Cardiac fibroblast (primary cell): ENCODE measurements around the gene PDGFRB.

Experiments
- DNase-seq, 2 donors: peaks; one replicate each; pipeline versions ENCODE4 v3.0.0 to v3.0.0-alpha.2; 2010; ENCODE audit warnings: low read depth in 2 of 2
- H3K4me3 ChIP-seq, 2 donors: replicated peaks in 1 of 2; 1 replicate in 1 of 2; 2 replicates in 1 of 2; pipeline ENCODE4 v1.5.1; 2011; ENCODE audit warnings: low read depth in 2 of 2, low read length in 2 of 2, mild to moderate bottlenecking in 2 of 2, moderate library complexity in 1 of 2
- TF ChIP-seq, protein P1 (sequence below): IDR thresholded peaks from one replicate; pipeline ENCODE4 v1.5.1; 2011; ENCODE audit warnings: low read depth, mild to moderate bottlenecking, low read length, inconsistent platforms

Gene PDGFRB

DNA sequence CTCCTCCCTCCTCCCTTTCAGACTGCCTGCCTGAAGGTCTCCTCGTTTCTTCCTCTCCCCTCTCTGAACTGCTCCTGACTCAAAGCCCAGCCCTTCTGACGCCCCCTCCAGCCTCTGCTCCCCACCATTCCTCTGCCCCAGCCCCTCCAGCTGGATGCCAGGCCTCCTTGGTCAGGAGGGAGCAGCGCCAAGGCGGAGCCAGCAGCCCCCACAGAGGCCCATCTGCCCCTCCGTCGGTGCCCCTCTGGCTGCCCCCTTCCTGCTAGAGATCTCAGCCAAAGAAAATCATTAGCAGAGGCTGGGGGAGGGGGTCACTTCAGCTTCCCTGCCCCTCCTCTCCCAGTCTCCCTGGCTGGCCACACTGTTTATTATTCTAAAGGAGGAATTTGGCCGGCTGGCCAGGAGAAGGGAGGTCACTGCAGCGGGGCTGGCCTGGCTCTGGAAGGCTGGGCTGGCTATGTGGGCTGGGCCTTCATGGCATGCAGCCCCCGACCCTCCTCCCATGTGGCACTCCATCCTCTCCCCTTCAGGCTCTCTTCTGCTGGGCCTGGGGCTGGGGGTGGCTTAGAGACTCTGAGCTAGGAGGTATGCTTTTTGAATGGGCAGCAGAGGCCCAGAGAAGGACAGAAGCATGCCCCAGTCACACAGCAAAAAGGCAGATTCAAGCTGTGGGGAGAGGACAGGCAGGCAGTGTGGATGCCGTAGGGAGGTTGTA is 16.9 kb downstream of the PDGFRB start:
- H3K4me3 ChIP-seq, result no peak overlapping the region
- TF ChIP-seq, protein P1, sequence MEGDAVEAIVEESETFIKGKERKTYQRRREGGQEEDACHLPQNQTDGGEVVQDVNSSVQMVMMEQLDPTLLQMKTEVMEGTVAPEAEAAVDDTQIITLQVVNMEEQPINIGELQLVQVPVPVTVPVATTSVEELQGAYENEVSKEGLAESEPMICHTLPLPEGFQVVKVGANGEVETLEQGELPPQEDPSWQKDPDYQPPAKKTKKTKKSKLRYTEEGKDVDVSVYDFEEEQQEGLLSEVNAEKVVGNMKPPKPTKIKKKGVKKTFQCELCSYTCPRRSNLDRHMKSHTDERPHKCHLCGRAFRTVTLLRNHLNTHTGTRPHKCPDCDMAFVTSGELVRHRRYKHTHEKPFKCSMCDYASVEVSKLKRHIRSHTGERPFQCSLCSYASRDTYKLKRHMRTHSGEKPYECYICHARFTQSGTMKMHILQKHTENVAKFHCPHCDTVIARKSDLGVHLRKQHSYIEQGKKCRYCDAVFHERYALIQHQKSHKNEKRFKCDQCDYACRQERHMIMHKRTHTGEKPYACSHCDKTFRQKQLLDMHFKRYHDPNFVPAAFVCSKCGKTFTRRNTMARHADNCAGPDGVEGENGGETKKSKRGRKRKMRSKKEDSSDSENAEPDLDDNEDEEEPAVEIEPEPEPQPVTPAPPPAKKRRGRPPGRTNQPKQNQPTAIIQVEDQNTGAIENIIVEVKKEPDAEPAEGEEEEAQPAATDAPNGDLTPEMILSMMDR, result no peak
- peak; percentile 76 to 87 for DNase-seq

DNA sequence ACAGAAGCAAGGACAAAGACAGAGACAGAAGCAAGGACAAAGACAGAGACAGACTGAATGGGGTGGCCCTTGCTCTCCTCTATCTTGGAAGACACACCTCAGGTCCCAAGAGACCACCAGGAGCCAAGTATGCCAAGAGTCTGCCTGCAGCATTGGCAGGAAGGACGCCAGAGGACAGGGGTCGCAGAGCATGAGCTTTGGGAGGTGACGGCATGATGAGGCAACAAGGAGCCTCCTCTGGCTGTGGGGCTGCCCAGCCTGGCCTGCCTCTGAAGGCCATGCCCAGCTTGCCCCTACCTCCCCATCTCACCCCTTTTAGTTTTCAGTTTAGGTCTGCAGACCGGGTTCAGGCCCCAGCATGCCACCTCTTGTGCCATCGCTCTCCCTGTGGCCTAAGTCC is 17.6 kb downstream of the PDGFRB start:
- DNase-seq, result peak; percentile 59 to 69
- TF ChIP-seq, protein P1, result no peak
- no peak overlapping the region for H3K4me3 ChIP-seq

DNA sequence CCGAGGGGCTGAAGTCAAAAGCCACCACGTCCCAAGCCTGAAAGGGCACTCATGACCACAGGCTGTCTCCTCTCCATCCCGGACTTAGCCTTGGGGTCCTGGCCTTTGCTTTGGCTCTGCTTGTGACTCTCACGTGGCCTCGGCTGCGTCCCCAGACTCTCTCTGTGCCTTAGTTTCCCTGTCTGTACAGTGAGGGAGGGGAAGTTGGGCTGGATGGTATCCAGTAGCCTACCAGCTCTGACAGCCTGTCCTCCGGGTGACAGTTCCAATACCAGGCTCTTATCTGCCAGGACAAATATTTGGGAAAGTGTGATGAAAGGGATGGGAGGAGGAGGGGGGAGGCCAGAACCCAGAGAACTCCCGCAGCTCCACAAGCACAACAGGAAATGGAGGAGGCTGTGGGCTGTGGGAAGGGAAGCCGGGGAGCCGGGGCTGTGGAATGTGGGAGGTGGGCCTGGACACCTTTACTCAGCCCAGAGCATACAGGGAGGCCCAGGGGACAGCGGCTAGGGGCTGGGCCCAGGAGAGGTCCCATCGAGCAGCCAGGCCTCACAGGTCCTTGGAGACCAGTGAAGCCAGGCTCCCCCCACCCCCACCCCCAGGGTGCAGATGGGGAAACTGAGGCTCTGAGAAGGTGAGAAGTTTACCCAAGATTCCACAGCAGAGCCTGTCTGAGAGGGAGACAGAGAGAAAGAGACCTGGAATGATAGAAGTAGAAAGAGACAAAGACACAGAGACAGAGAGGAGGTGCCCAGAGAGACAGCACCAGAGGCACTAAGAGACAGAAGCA is 18.3 kb downstream of the PDGFRB start:
- TF ChIP-seq, protein P1, result no peak
- H3K4me3 ChIP-seq, result no peak overlapping the region

DNA sequence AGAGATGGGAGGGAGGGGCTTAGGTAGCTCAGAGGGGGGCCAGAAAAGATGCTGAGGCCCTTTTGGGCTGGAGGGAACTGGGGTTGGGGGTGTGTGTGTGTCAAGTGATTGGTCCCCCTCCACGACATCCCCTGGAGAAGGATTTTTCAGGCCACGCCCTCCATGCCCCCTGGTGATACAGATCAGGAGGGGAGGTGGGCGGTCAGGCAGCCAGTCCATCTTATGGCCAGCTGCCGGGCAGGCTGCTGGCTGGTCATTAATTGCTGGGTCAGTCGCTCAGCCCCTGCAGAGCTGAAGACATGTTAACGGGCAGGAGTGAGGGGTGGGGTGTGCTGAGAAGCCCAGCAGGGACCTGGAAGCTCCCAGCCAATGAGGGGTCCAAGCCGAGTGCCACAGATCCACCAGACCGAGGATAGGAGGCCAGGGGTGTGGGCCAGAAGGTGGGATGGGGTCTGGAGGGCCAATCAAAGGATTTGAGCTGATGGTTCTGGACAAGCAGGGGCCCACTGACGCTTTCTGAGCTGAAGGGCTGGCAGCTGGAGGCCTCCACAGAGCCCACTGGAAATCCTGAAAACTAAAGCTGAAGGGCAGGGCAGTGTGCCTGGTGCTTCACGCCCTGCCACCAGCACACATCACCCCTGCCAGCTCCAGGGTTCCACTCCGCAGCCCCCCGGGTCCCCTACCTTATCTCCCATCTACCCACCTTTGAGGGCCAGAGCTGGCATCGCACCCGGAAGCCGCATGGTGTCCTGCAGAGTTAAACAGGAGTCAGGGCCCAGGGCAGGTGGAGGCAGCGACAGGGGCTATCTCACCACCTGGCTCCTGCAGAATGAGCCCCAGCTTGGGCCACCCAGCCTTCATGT is 19.1 kb downstream of the PDGFRB start:
- TF ChIP-seq, protein P1, result no peak
- H3K4me3 ChIP-seq, result no peak overlapping the region
- DNase-seq, result no peak

More for the DNA sequence above, 18.3 kb downstream of the PDGFRB start:
- peak in 1 of 2 donors; percentile 60 for DNase-seq

DNA sequence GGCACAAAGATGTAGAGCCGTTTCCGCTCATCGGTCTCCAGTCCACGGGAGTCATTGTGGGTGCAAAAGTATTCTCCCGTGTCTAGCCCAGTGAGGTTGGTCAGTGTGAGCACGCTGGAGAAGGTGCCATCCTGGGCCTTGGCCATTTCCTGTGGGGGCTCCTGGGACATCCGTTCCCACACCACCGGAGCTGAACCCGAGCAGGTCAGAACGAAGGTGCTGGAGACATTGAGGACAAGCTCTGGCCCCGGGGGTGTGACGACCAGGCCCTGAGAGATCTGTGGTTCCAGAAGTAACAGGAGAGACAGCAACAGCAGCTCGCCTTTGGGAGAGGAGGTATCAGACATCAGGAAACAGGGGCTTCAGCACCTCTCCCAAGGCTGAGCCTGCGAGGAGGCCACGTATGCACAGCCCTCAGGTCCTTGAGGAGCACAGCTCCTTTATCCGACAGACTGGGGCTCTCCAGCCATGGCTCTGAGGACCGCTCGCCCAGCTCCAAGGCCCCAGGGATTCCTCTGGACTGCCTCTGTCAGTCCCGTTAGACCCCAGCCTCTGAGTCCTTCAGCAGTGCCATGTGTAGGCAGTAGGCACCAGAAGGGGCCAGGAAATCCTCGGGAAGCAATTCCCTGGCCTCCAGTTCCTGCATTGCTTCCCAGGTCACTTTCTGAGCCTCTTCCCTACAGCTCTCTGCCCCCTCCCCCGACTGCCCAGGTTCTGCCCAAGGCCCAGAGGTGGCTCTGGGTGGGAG is 19.9 kb downstream of the PDGFRB start:
- DNase-seq, result no peak
- no peak overlapping the region for H3K4me3 ChIP-seq
- TF ChIP-seq, protein P1, result no peak

DNA sequence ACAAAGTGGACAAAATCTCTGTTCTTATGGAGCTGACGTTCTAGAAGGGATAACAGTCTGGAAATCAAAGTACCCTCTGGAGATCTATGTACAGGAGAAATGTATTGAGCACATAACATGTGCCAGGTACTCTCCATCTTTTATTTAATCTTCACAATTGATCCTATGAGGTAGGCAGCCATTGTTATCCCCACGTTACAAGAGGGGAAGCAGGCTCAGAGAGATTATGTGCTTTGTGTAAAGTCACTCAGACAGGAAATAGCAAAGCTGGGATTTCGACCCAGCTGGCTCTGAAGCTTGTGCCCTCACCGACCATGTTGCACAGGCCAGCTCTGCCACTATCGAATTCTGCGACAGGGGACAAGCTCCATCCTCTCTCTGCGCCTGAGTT is 21.5 kb downstream of the PDGFRB start:
- H3K4me3 ChIP-seq, result no peak overlapping the region
- TF ChIP-seq, protein P1, result no peak
- DNase-seq, result no peak
